Lower leg skin (tissue), 4 donors: ENCODE data around the gene SHPK. TPM values are rescaled to one million over a fixed set of nuclear protein-coding genes. Genes with fewer than 3 reads are reported as not detected.
"Not testable (repeated sequence)": the region's sequence is repeated elsewhere in the genome, so short reads cannot be mapped to it uniquely, and the experiment has no call there.

Experiments
- DNase-seq, 2 donors: peaks; one replicate each; pipeline ENCODE4 v3.0.0-alpha.2; 2019; ENCODE audit warnings: low spot score in 2 of 2
- H3K4me3 ChIP-seq: fragments of 200-600 bp; sonication (generic); 2 replicates; pipeline ENCODE4 v1.5.1; 2017; ENCODE audit warnings: mild to moderate bottlenecking, low read depth; ENCODE audit not compliant: poor library complexity, severe bottlenecking
- POLR2A ChIP-seq, 2 donors: fragments of 450-650 bp; IDR thresholded peaks; one replicate each; pipeline ENCODE4 v1.6.1; 2016 to 2017; ENCODE audit warnings: antibody characterized with exemption in 2 of 2, mild to moderate bottlenecking in 1 of 2, moderate library complexity in 1 of 2
- WGBS, 2 donors: methylation state at CpG; one replicate each; pipeline ENCODE4 v1.1.5; 2018; 5-methylcytosine and 5-hydroxymethylcytosine counted together
- intact Hi-C: fragments of 100-400 bp; cut with DNase I; formaldehyde crosslinking; loops from one replicate; pipeline ENCODE4 v1.15.0; 2023; ENCODE audit warnings: low total_unique reads
- total RNA-seq, 4 donors: library from RNA; depleted of rRNA; stranded (reverse); fragments of >200 nt; gene quantifications; one replicate each; pipeline ENCODE4 v1.1.0, GENCODE V29; 2016
- TF ChIP-seq, protein P1 (sequence below), 3 donors: fragments of 450-650 bp; IDR thresholded peaks; one replicate each; pipeline ENCODE4 v1.5.1; 2016; ENCODE audit warnings: antibody characterized with exemption in 3 of 3, mild to moderate bottlenecking in 3 of 3, moderate library complexity in 2 of 3

The SHPK gene
- total RNA-seq, 4 donors from 2014 or later: 18.2 to 30.3 (median 23.1) TPM

DNA sequence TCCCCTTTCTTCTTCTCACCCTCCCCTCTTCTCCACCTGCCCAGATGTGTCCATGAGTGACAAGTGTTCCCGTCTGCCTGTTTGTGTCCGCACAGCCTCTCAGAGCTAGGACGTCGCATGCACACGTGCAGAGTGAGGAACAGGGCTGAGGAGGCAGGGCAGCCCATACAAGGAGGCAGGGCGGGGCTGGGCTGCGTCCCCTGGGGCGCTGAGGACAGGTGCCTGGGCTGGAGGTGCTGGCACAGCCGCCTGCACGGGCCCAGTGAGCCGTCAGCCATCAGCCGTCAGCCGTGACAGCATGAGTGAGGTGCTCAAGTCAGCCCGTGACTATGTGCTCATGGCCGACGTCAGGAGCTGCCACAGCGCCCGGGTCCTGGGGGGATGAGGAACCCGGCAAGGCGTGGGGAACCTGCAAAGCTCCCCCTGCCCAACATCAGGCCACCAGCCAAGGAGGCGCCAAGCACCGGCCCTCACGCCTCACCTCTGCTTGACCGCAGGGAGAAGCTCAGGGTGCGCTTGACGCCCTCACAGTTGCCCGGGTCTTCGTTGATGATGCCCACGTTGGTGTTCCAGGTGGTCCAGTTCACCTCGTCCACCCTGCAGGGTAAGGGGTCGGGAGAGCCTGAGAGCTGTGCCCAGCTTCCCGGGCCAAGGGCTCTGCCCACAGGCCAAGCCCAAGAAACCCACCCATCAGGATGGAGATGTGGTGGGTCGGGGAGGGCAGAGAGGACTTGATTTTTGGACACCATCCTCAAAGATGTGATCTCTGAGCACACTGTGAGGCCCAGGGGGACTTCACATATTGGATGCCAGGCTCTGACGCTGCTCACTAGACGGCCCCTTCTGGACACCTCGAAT, 64.8 kb downstream of the SHPK start:
- 81 to 91% methylated on average over 23 to 29 of the region's 36 CpGs for WGBS, 2 donors
- TF ChIP-seq, protein P1, sequence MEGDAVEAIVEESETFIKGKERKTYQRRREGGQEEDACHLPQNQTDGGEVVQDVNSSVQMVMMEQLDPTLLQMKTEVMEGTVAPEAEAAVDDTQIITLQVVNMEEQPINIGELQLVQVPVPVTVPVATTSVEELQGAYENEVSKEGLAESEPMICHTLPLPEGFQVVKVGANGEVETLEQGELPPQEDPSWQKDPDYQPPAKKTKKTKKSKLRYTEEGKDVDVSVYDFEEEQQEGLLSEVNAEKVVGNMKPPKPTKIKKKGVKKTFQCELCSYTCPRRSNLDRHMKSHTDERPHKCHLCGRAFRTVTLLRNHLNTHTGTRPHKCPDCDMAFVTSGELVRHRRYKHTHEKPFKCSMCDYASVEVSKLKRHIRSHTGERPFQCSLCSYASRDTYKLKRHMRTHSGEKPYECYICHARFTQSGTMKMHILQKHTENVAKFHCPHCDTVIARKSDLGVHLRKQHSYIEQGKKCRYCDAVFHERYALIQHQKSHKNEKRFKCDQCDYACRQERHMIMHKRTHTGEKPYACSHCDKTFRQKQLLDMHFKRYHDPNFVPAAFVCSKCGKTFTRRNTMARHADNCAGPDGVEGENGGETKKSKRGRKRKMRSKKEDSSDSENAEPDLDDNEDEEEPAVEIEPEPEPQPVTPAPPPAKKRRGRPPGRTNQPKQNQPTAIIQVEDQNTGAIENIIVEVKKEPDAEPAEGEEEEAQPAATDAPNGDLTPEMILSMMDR (IDR thresholded peaks at IDR 0.05): no peak
- TF ChIP-seq POLR2A (IDR thresholded peaks at IDR 0.05): no peak
- H3K4me3 ChIP-seq: no peak overlapping the region
- intact Hi-C loops: no loop called here
- no peak for DNase-seq

DNA sequence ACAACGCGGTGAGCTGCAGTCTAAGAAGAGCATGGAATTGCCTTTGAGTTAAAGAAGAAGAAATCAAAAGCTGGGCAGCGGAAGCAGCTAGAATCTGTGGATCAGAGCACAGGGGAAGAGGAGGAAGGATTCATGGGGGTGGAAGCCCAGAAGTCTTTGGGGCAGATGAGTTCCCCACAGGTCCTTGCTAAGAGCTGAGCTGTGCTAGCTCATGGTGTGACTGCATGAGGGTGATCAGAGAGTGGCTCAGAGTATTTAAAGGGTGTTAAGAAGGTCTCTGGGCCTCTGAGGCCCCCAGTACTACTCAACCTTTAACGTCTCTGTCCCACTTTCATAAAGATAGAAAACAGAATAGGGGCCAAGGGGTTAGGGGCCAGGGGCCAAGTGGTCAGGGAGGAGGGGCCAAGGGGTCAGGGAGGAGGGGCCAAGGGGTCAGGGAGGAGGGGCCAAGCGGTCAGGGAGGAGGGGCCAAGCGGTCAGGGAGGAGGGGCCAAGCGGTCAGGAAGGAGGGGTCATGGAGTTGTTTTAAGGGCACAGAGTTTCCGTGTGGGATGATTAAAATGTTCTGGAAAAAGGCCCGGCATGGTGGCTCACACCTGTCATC, 66.4 kb downstream of the SHPK start:
- intact Hi-C loops: no loop called here
- WGBS, 2 donors: 88 to 93% methylated on average over 9 of the region's 9 CpGs
- DNase-seq: no peak
- no peak for TF ChIP-seq POLR2A (IDR thresholded peaks at IDR 0.05)
- TF ChIP-seq, protein P1 (IDR thresholded peaks at IDR 0.05): no peak
- no peak overlapping the region for H3K4me3 ChIP-seq

DNA sequence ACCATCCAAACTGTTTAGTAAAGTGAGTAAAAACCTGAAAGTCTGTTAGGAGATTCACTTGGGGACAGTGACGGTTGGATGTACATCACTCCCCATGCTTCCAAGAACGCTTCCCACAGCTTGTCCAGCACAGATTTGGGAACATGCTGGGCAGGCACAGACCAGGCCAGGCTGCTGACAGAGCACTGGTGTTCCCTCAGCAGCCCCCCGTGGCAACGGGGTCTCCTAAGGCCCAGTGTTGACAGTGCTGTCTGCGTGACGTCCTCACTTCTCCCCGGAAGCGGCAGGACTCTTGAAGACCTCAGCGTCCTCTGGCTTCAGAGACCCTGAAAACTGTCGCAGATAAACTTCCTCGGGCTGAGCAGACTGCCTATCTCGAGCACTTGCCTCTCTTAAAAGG, 69.5 kb downstream of the SHPK start:
- H3K4me3 ChIP-seq: no peak overlapping the region
- 94 to 97% methylated on average over 12 of the region's 12 CpGs for WGBS, 2 donors
- intact Hi-C loops: no loop called here
- no peak for TF ChIP-seq POLR2A (IDR thresholded peaks at IDR 0.05)
- TF ChIP-seq, protein P1 (IDR thresholded peaks at IDR 0.05): no peak
- DNase-seq: no peak

DNA sequence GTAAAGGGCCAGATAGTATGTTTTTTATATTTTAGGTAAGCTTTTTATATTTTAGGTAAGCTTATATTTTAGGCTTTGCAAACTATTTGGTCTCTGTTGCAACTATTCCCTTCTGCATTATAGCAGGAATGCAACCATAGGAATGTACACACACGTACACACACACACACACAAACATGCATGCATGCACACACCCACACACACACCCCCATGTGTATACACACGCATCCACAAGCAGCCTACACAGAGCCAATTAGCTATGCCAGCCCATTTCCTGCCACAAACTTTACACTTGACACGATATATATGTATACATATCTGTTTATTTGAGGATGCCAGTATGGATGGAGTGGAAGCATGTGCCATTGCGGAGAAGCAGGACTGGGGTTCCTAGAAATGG, 70.9 kb downstream of the SHPK start:
- 76 to 90% methylated on average over 4 of the region's 4 CpGs for WGBS, 2 donors
- no peak for DNase-seq
- no peak overlapping the region for H3K4me3 ChIP-seq
- TF ChIP-seq, protein P1 (IDR thresholded peaks at IDR 0.05): no peak
- no peak for TF ChIP-seq POLR2A (IDR thresholded peaks at IDR 0.05)
- intact Hi-C loops: no loop called here

DNA sequence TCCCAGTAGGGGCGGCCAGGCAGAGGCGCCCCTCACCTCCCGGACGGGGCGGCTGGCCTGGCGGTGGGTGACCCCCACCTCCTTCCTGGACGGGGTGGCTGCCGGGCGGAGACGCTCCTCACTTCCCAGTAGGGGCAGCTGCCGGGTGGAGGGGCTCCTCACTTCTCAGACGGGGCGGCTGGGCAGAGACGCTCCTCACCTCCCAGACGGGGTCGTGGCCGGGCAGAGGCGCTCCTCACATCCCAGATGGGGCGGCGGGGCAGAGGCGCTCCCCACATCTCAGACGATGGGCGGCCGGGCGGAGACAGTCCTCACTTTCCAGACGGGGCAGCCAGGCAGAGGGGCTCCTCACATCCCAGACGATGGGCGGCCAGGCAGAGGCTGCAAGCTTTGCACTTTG, 71.8 kb downstream of the SHPK start:
- 92 to 96% methylated on average over 17 to 22 of the region's 28 CpGs for WGBS, 2 donors
- intact Hi-C loops, DNase-seq, H3K4me3 ChIP-seq: not testable (repeated sequence)

DNA sequence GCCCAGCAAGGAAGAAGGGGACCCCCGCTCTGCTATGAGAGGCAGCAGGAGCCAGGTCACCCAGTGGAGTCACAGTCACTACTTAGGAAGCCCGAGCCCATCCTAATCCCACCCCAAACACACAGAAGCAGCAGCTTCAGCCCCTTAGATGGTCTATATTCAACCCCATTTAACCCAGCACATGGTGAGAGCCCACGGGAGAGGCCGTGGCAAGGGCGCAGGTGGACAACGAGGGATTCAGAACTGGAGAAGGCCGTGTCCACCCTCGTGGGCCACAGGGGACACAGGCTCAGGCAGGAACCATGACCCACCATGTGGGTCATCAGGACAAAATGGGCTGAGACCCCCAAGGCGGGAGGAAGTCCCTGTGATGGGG, 76.8 kb downstream of the SHPK start:
- intact Hi-C loops: no loop called here
- H3K4me3 ChIP-seq: no peak overlapping the region
- TF ChIP-seq, protein P1 (IDR thresholded peaks at IDR 0.05): no peak
- TF ChIP-seq POLR2A (IDR thresholded peaks at IDR 0.05): no peak
- 93% methylated on average over 9 of the region's 9 CpGs for WGBS, 2 donors
- no peak for DNase-seq
